ENCODE measurements around the gene LAMTOR2.
A peak's percentile ranks its signal among the peaks of the same experiment; 100 is the strongest.

The LAMTOR2 gene

GRCh38 chr1:156076609-156077429 lies 22.2 kb downstream of the LAMTOR2 start:
- no peak for DNase-seq (ENCODE audit: low spot score)

- DNase-seq (ENCODE audit: low spot score) = no peak
Observed at GRCh38 chr1:156077430-156077760, 22.8 kb downstream of the LAMTOR2 start.

GRCh38 chr1:156078728-156079127 lies 24.1 kb downstream of the LAMTOR2 start:
- DNase-seq (ENCODE audit: low spot score) = no peak

- DNase-seq (ENCODE audit: low spot score) = no peak
Observed at GRCh38 chr1:156079762-156080161, 25.2 kb downstream of the LAMTOR2 start.

GRCh38 chr1:156080241-156080862 lies 25.8 kb downstream of the LAMTOR2 start:
- no peak for DNase-seq (ENCODE audit: low spot score)

GRCh38 chr1:156080863-156081179 lies 26.2 kb downstream of the LAMTOR2 start:
- no peak for DNase-seq (ENCODE audit: low spot score)

- peak; percentile 45 for DNase-seq (ENCODE audit: low spot score)
Observed at GRCh38 chr1:156081180-156081916, 26.8 kb downstream of the LAMTOR2 start.

- peak; percentile 20 for DNase-seq (ENCODE audit: low spot score)
Observed at GRCh38 chr1:156081917-156082308, 27.3 kb downstream of the LAMTOR2 start.

- peak; percentile 86 for DNase-seq (ENCODE audit: low spot score)
Observed at GRCh38 chr1:156082309-156083091, 27.9 kb downstream of the LAMTOR2 start, which contains the start of gene MEX3A. Gene MEX3A, minus strand, starts transcription at chr1:156082465. Its CDS starts 467 bp downstream, at chr1:156081998.

GRCh38 chr1:156083800-156084790 lies 29.5 kb downstream of the LAMTOR2 start:
- DNase-seq (ENCODE audit: low spot score) = no peak

- no peak for DNase-seq (ENCODE audit: low spot score)
Observed at GRCh38 chr1:156086256-156086662, 31.7 kb downstream of the LAMTOR2 start.

- DNase-seq (ENCODE audit: low spot score) = no peak
Observed at GRCh38 chr1:156089704-156090103, 35.1 kb downstream of the LAMTOR2 start.

- no peak for DNase-seq (ENCODE audit: low spot score)
Observed at GRCh38 chr1:156090138-156090839, 35.7 kb downstream of the LAMTOR2 start.

- peak; percentile 77 for DNase-seq (ENCODE audit: low spot score)
Observed at GRCh38 chr1:156090840-156091188, 36.2 kb downstream of the LAMTOR2 start.

- DNase-seq (ENCODE audit: low spot score) = no peak
Observed at GRCh38 chr1:156091610-156092009, 37.0 kb downstream of the LAMTOR2 start.

GRCh38 chr1:156095906-156096508 lies 41.4 kb downstream of the LAMTOR2 start:
- DNase-seq (ENCODE audit: low spot score) = no peak

- DNase-seq (ENCODE audit: low spot score) = peak; percentile 80
Observed at GRCh38 chr1:156096640-156097391, 42.2 kb downstream of the LAMTOR2 start.

- no peak for DNase-seq (ENCODE audit: low spot score)
Observed at GRCh38 chr1:156097499-156098178, 43.1 kb downstream of the LAMTOR2 start.

- no peak for DNase-seq (ENCODE audit: low spot score)
Observed at GRCh38 chr1:156098784-156099183, 44.2 kb downstream of the LAMTOR2 start.

All from RKO (cell line).